ENCODE results near the gene TSHR. TPM values are rescaled to one million over a fixed set of nuclear protein-coding genes. Genes with fewer than 3 reads are reported as not detected.

Gene TSHR
- total RNA-seq, 2 experiments from 2014 or later = 0.82 to 1.0 TPM

DNA sequence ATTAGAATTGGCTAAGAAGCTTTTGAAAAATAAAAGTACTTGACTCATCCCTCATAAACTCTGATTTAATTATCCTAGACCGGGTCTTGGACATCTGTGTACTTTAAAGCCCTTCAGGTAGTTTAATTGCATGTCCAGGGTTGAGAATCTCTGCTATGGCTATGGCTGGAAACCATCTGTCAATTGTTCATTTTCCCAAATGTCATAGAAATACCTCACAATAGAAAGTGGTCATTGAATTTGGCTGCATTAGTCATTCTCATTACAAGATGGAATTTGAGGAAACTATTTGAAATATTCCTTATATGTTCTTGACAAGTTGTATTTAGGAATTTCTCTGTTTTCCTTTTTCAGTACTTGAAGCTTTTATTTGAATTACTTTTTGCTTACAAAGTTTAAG lies 111.3 kb downstream of the TSHR start:
- DNase-seq = no peak
- peaks cover 4% of the 10 kb centered on the region for H3K36me3 Mint-ChIP-seq (ENCODE audit: low read depth)
- ChIA-PET POLR2A (no interaction called here), CTCF (no interaction called here)
- no peak overlapping the region for H3K4me3 Mint-ChIP-seq
- peaks cover 7% of the 10 kb centered on the region for H3K9me3 Mint-ChIP-seq
- H3K27ac Mint-ChIP-seq = no peak overlapping the region
- no peaks in the 10 kb centered on the region for H3K27me3 Mint-ChIP-seq
- no peaks in the 10 kb centered on the region for H3K4me1 Mint-ChIP-seq

- no peak overlapping the region for H3K27ac Mint-ChIP-seq
- DNase-seq = no peak
- CTCF ChIA-PET = no interaction called here
- H3K27me3 Mint-ChIP-seq = no peaks in the 10 kb centered on the region
- H3K4me1 Mint-ChIP-seq = no peaks in the 10 kb centered on the region
- H3K9me3 Mint-ChIP-seq = peaks cover 7% of the 10 kb centered on the region
- peaks cover 4% of the 10 kb centered on the region for H3K36me3 Mint-ChIP-seq (ENCODE audit: low read depth)
- POLR2A ChIA-PET = no interaction called here
- H3K4me3 Mint-ChIP-seq = no peak overlapping the region
These were observed 111.7 kb downstream of the TSHR start for GRCh38 chr14:81067156-81067555.

DNA sequence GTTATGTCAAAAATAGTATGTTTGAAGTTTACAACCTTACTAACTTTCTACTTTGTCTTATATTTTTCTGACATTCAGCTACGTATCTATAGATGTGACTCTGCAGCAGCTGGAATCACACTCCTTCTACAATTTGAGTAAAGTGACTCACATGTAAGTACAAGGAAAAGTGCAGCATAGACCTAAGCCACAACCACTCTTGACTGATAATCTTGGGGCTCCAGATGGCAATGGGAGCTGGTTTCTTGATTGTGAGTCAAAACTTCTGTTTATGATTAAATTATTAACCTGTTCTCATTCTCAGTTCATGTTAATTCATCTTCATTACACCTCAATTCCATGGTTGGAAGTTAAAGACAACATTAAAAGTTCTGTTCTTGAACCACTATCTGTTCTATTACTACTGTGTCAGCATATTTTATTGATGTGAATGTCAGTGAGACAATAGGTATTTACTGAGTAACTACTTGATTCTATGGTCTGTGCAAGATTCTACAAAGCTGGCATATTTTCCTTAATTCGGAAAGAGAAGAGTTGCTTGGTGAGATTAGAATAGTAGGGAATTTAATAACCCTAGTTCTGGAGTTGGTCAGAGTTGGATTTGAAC lies 112.9 kb downstream of the TSHR start:
- Mint-ChIP-seq H3K9me3 (peaks cover 7% of the 10 kb centered on the region), H3K36me3 (ENCODE audit: low read depth) (peaks cover 4% of the 10 kb centered on the region), H3K27me3 (no peaks in the 10 kb centered on the region), H3K4me3 (no peak overlapping the region), H3K4me1 (no peaks in the 10 kb centered on the region), H3K27ac (no peak overlapping the region)
- no peak for DNase-seq
- POLR2A ChIA-PET = no interaction called here
- CTCF ChIA-PET = no interaction called here

GRCh38 chr14:81070511-81070910 lies 115.1 kb downstream of the TSHR start:
- no peak overlapping the region for H3K27ac Mint-ChIP-seq
- peaks cover 4% of the 10 kb centered on the region for H3K36me3 Mint-ChIP-seq (ENCODE audit: low read depth)
- peaks cover 7% of the 10 kb centered on the region for H3K9me3 Mint-ChIP-seq
- H3K4me3 Mint-ChIP-seq = no peak overlapping the region
- no peaks in the 10 kb centered on the region for H3K4me1 Mint-ChIP-seq
- no peaks in the 10 kb centered on the region for H3K27me3 Mint-ChIP-seq
- CTCF ChIA-PET = no interaction called here
- POLR2A ChIA-PET = no interaction called here
- no peak for DNase-seq

DNA sequence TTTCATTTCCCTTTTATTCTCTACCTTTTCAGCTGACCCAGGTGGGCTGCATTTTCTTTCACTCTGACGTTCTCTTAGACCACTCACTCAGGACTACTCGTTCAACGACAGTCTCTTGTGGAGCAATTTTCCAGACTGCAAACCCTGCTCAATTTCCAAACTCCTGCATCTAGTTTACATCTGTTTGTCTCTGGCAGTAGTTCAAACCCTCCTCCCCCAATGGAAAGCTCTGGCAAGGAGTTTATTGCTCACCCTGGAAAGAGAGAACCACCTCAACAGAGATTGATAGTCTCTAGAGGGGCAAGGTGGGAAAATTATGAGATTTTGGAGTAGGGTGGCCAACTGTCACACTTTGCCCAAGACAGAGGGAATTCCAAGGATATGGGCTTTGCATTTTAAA lies 130.2 kb downstream of the TSHR start:
- Mint-ChIP-seq H3K9me3 (no peaks in the 10 kb centered on the region), H3K4me1 (no peaks in the 10 kb centered on the region), H3K4me3 (no peak overlapping the region), H3K36me3 (ENCODE audit: low read depth) (no peaks in the 10 kb centered on the region), H3K27me3 (no peaks in the 10 kb centered on the region), H3K27ac (no peak overlapping the region)
- CTCF ChIA-PET = no interaction called here
- POLR2A ChIA-PET = no interaction called here
- no peak for DNase-seq

DNA sequence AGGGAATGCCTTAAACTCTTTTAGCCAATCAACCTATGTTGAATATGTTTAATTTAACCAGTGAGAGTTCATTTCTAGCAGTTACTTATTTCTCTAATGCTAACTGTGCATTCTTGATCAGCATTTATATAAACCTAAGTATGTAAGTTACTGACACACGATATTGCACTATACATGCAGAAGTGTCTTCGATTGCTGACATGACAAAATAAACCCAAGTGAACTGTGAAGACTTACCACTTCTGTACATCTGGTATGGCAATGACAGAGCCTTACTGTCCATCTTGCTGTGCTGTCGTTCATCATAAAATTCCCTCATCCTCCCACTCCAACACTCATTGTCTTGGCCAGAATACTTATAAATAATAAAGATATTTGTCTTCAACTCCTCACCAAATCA lies 131.8 kb downstream of the TSHR start:
- POLR2A ChIA-PET = no interaction called here
- no peaks in the 10 kb centered on the region for H3K36me3 Mint-ChIP-seq (ENCODE audit: low read depth)
- DNase-seq = no peak
- H3K4me1 Mint-ChIP-seq = no peaks in the 10 kb centered on the region
- no peak overlapping the region for H3K27ac Mint-ChIP-seq
- H3K9me3 Mint-ChIP-seq = no peaks in the 10 kb centered on the region
- CTCF ChIA-PET = no interaction called here
- no peaks in the 10 kb centered on the region for H3K27me3 Mint-ChIP-seq
- H3K4me3 Mint-ChIP-seq = no peak overlapping the region

- no peaks in the 10 kb centered on the region for H3K36me3 Mint-ChIP-seq (ENCODE audit: low read depth)
- no peak overlapping the region for H3K27ac Mint-ChIP-seq
- no peaks in the 10 kb centered on the region for H3K4me1 Mint-ChIP-seq
- no peak for DNase-seq
- H3K4me3 Mint-ChIP-seq = no peak overlapping the region
- no peaks in the 10 kb centered on the region for H3K9me3 Mint-ChIP-seq
- ChIA-PET POLR2A (no interaction called here), CTCF (no interaction called here)
- H3K27me3 Mint-ChIP-seq = no peaks in the 10 kb centered on the region
These were observed 135.7 kb downstream of the TSHR start for GRCh38 chr14:81091139-81091538.

DNA sequence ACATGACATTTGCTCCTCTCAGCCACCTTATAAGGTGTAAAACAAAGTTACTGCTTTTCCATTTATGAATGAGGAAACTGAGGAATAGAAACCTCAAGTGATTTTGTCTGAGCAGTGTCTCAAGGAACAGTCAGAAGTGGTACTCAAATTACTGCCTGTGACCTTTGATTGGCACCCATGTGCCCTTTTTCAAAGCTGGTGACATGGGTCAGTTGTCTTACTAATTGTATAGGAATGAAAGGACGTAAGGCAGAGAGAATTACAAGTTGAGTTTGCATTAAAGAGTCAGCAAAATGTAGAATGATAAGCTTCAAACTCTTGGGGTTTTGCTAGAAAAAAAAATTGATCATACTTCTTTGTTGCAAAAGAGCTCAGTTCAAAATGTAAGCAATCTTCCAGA lies 136.2 kb downstream of the TSHR start:
- ChIA-PET POLR2A (no interaction called here), CTCF (no interaction called here)
- no peaks in the 10 kb centered on the region for H3K9me3 Mint-ChIP-seq
- no peak for DNase-seq
- H3K27ac Mint-ChIP-seq = no peak overlapping the region
- H3K27me3 Mint-ChIP-seq = no peaks in the 10 kb centered on the region
- no peaks in the 10 kb centered on the region for H3K36me3 Mint-ChIP-seq (ENCODE audit: low read depth)
- H3K4me3 Mint-ChIP-seq = no peak overlapping the region
- H3K4me1 Mint-ChIP-seq = no peaks in the 10 kb centered on the region

DNA sequence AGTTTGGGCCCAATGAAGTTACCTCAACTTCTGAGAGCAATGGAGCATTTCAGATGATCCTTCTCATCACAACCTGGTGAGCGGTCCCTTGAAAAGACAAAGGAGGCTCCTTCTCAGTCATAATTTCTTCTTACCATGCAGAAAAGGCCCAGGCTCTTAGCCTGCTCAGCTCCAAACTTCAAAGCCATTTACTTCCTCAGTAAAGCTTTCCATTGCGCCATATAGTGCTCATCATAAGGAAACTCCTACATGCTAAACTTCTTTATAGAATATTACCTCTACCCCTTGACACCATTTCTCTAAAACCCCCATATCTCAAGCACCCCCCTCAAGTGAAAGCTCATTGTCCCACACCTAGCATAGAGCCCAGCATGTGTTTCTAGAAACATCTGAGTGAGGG lies 138.2 kb downstream of the TSHR start:
- Mint-ChIP-seq H3K36me3 (ENCODE audit: low read depth) (no peaks in the 10 kb centered on the region), H3K27ac (no peak overlapping the region), H3K9me3 (no peaks in the 10 kb centered on the region), H3K27me3 (no peaks in the 10 kb centered on the region), H3K4me3 (no peak overlapping the region), H3K4me1 (no peaks in the 10 kb centered on the region)
- POLR2A ChIA-PET = no interaction called here
- CTCF ChIA-PET = interaction anchor here (0.6 kb wide), 2 partner anchors 48 to 317 kb away, joined by 3 to 4 read pairs; no protein-coding TSS in a partner anchor
- no peak for DNase-seq

DNA sequence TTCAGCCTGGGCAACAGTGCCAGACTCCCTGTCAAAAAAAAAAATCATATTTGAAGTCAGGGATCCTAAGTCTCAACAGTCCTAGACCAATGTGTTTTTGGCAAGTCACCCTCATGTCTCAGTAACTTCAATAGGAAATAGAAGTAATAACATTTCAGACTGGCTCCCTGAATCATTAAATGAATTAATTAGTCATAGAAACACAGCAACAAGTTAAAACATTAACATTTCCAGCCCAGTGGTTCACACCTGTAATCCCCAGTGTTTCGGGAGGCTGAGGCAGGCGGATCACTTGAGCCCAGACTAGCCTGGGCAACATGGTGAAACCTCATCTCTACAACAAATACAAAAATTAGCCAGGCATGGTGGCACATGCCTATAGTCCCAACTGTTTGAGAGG lies 140.1 kb downstream of the TSHR start:
- CTCF ChIA-PET = no interaction called here
- H3K36me3 Mint-ChIP-seq (ENCODE audit: low read depth) = no peaks in the 10 kb centered on the region
- no peak overlapping the region for H3K4me3 Mint-ChIP-seq
- H3K9me3 Mint-ChIP-seq = no peaks in the 10 kb centered on the region
- no peak overlapping the region for H3K27ac Mint-ChIP-seq
- no peaks in the 10 kb centered on the region for H3K4me1 Mint-ChIP-seq
- no peaks in the 10 kb centered on the region for H3K27me3 Mint-ChIP-seq
- POLR2A ChIA-PET = no interaction called here
- no peak for DNase-seq

DNA sequence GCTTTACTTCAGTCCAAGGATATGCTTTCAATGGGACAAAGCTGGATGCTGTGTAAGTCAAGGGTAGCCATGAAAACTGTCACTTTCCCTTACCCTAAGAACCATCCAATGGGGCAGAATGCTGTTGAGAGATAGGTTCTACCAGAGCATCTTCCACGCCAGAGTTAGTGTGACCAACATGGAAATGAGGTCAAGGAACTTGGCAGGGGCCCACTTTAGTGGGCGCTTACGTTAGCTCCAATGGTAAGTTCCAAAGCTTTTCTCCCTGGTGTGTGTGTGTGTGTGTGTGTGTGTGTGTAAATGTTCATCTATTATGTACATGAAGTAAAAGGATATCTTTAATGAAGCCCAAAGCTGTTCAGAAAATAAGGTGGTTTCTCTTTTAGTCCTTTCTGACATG lies 141.2 kb downstream of the TSHR start:
- no peaks in the 10 kb centered on the region for H3K36me3 Mint-ChIP-seq (ENCODE audit: low read depth)
- no peaks in the 10 kb centered on the region for H3K27me3 Mint-ChIP-seq
- H3K9me3 Mint-ChIP-seq = no peaks in the 10 kb centered on the region
- H3K4me3 Mint-ChIP-seq = no peak overlapping the region
- no peak overlapping the region for H3K27ac Mint-ChIP-seq
- ChIA-PET CTCF (no interaction called here), POLR2A (no interaction called here)
- no peak for DNase-seq
- no peaks in the 10 kb centered on the region for H3K4me1 Mint-ChIP-seq

DNA sequence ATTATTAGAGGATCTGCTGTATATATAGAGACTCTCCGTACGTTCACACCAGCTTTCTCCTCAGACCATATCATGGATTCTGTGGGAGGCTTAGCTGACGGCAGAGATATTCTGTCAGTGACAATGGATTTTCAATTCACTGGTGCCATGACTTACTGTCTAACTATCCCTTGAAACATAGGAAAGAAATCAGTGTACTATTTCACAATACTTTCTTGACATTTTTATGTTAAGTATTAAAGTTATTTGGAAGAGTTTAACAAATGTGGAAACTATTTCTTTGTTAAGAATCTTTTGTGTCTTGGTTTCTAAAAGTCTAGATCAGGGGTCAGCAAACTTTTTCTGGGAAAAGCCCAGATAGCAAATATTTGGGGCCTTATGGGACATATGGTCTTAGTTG lies 146.8 kb downstream of the TSHR start:
- Mint-ChIP-seq H3K27me3 (no peaks in the 10 kb centered on the region), H3K4me3 (no peak overlapping the region), H3K27ac (no peak overlapping the region), H3K4me1 (no peaks in the 10 kb centered on the region), H3K9me3 (no peaks in the 10 kb centered on the region), H3K36me3 (ENCODE audit: low read depth) (no peaks in the 10 kb centered on the region)
- no peak for DNase-seq
- ChIA-PET POLR2A (no interaction called here), CTCF (no interaction called here)

GRCh38 chr14:81103443-81103842 lies 148.0 kb downstream of the TSHR start:
- Mint-ChIP-seq H3K4me1 (no peaks in the 10 kb centered on the region), H3K27me3 (no peaks in the 10 kb centered on the region), H3K9me3 (no peaks in the 10 kb centered on the region), H3K36me3 (ENCODE audit: low read depth) (no peaks in the 10 kb centered on the region), H3K27ac (no peak overlapping the region), H3K4me3 (no peak overlapping the region)
- POLR2A ChIA-PET = no interaction called here
- DNase-seq = no peak
- CTCF ChIA-PET = no interaction called here

DNA sequence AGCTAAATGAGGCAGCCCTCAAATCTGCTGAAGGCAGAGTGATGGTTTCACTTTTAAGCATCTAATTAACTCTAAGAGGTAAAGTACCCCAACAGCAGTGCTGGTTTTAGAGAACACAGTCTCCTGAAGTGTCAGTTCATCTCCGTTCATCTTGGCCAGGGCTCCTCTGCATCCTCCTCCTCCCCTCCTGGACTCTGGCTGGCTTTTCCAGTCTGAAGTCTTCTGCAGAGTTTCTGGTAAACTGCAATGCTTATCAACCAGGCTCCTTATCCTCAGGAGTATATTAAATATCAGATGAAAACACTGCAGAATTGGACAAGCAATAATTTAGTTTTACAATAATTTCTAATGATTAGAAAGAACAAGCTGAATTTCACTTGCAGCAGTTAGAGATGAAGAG lies 150.0 kb downstream of the TSHR start:
- no peak for DNase-seq
- CTCF ChIA-PET = no interaction called here
- Mint-ChIP-seq H3K27ac (no peak overlapping the region), H3K36me3 (ENCODE audit: low read depth) (no peaks in the 10 kb centered on the region), H3K27me3 (no peaks in the 10 kb centered on the region), H3K4me3 (no peak overlapping the region), H3K4me1 (no peaks in the 10 kb centered on the region), H3K9me3 (no peaks in the 10 kb centered on the region)
- POLR2A ChIA-PET = no interaction called here

GRCh38 chr14:81105961-81106360 lies 150.5 kb downstream of the TSHR start:
- Mint-ChIP-seq H3K9me3 (no peaks in the 10 kb centered on the region), H3K4me1 (no peaks in the 10 kb centered on the region), H3K27ac (no peak overlapping the region), H3K27me3 (no peaks in the 10 kb centered on the region), H3K36me3 (ENCODE audit: low read depth) (no peaks in the 10 kb centered on the region), H3K4me3 (no peak overlapping the region)
- DNase-seq = no peak
- CTCF ChIA-PET = no interaction called here
- POLR2A ChIA-PET = no interaction called here

All from activated CD4-positive, alpha-beta T cell treated with anti-CD3 and anti-CD28 coated beads, Interleukin-2, amount 10 ng/mL, durations not matched to agents 7 days and 5 days (primary cell).